Thyroid gland (tissue), 4 donors: ENCODE results near the gene PAM.

Experiments used
- CTCF ChIP-seq, 6 experiments: fragments of 200-600 bp in 3 of 6; fragments of 450-650 bp in 3 of 6; sonication (generic) in 3 of 6; IDR thresholded peaks; one replicate each; pipeline ENCODE4 v1.5.1; 2016 to 2019; ENCODE audit warnings: antibody characterized with exemption in 6 of 6, mild to moderate bottlenecking in 2 of 6, inconsistent platforms in 1 of 6, moderate library complexity in 1 of 6
- POLR2A ChIP-seq, 2 donors: fragments of 450-650 bp; IDR thresholded peaks; one replicate each; pipeline ENCODE4 v1.6.1; 2017; ENCODE audit warnings: antibody characterized with exemption in 2 of 2, mild to moderate bottlenecking in 2 of 2, moderate library complexity in 1 of 2

- TF ChIP-seq CTCF (IDR thresholded peaks at IDR 0.05) (no peak), POLR2A (IDR thresholded peaks at IDR 0.05) (no peak)
Observed at GRCh38 chr5:102902135-102902448, 147.0 kb downstream of the PAM start.
